GM18498 (cell line): ENCODE data around the gene CHRM3.
"Not testable (repeated sequence)": the region's sequence is repeated elsewhere in the genome, so short reads cannot be mapped to it uniquely, and the experiment has no call there.

Experiments used
- ATAC-seq: cut with Tn5 transposase; IDR thresholded peaks from one replicate; pipeline ENCODE4 v1.9.1; 2021; ENCODE audit warnings: mild to moderate bottlenecking, moderate library complexity; ENCODE audit not compliant: unreplicated experiment

CHRM3 gene

DNA sequence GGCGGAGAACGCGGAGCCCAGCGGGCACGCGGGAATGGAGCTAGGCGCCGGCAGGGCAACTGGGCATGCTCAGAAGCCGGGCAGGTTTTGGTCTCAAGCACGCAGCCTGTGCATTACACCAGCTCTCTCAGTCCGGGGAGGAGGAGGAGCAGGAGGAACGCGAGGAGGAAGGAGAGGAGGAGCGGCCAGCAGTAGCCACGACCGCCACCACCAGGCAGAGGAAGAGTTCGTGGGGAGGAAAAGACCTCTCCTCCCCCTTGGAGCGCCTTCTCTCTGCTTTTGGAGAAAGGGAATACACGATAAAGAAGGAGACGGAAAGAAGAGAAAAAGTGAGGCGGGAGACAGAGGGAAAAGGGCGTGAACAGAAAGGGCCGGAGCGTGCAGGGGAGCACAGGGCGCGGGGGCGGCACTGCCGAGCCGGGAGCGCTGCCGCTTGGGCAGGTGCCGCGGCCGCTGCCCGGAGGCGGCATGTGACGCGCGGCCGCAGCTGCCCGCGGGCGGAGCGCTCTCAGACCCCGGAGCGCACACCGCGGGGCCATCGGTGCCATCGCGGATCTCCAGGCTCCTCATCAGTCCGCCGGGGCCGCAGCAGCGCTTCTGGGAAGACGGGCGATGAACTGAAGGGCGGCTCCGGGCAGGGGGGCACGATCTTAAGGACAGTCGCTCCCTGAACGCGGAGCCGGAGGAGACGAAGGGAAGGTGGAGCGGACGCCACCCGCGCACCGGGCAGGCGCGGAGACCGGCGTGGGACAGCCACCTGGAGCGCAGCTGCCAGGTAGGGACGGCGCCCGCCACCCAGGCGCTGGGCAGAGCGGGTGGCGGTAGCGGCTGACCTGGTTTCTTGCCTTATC, at the start of gene CHRM3:
TSS of gene CHRM3 (plus strand) at position 116 of the 851 bp plus-strand sequence. CDS start 520,884 bp downstream, outside the sequence.
- no peak for ATAC-seq

- ATAC-seq = no peak
Measured at GRCh38 chr1:239337799-239338430, 48.5 kb upstream of the CHRM3 start.

- no peak for ATAC-seq
Measured at GRCh38 chr1:239347776-239348175, 38.6 kb upstream of the CHRM3 start.

DNA sequence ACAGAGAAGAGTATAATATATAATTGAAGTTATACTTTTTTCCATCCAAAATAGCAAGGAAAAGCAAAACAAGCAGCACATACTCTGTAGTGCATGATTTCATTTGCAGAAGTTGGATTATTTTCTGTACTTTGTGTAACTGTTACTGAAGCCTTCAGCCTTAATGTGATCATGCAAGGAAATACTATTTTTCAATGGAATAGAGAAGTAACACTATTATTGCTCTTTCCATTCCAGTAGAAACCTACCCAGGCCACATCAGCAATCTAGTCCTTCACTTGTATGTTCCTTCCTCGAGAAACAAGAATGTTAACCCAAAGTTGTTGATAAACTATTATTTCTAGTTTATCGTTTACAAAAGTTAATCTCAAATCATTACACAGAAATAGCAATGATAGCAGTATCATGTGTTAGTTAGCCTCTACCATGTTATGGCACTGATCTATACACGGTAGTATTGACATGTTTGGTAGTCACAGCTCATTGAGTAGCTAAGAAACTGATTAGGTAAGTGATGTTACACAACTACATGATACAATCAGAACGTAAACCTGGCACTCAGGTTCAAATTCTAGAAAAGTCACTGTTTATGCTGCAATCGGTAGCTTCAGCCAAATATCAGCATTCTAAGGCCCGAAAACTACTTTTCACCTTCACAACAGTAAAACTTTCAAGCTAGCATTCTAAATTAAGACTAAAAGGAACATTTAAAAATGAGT, 37.6 kb upstream of the CHRM3 start:
- no peak for ATAC-seq

GRCh38 chr1:239349699-239350098, 36.7 kb upstream of the CHRM3 start:
- no peak for ATAC-seq

- no peak for ATAC-seq
Measured at GRCh38 chr1:239353536-239353935, 32.8 kb upstream of the CHRM3 start.

- no peak for ATAC-seq
Measured at GRCh38 chr1:239354231-239354630, 32.1 kb upstream of the CHRM3 start.

- ATAC-seq = no peak
Measured at GRCh38 chr1:239357867-239358266, 28.5 kb upstream of the CHRM3 start.

DNA sequence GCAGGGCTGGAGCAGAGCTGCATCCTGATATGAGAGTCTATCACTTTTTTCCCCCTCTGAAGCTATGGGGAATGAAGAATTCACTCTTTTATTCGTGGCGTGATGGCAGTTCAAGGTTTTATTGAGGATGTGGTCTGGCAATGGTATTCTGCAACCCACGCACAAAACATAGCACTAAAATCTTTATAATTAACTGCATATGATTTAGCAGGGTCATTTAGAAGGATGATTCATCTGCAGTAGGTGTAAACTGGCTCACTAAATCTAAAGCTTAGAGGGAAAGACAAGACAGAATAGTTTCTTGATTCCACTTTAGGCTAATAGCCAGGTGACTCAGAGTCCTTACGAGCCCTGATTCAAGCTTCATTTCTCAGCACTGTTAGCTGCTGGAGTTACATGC, 25.0 kb upstream of the CHRM3 start:
- no peak for ATAC-seq

DNA sequence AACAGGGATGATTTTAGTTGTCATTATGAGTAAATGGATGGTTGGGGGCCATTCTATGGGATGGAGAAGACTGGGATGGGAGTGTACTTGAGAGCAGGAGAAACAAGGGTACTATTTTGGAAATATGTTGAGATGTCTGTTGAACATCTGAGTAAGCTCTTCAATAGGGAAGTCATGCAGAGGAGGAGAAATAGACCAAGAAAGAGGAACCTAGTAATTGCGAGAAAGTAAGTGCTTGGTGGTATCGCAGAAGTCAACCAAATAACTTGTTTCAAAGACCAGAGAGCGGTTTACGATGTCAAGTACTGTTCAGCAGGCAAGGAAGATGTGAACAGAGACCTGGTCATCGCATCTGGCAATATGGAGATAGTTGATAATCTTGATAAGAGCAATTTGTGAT, 22.4 kb upstream of the CHRM3 start:
- ATAC-seq = no peak

- no peak for ATAC-seq
Measured at GRCh38 chr1:239367196-239367810, 19.1 kb upstream of the CHRM3 start.

- ATAC-seq = no peak
Measured at GRCh38 chr1:239368436-239369109, 17.8 kb upstream of the CHRM3 start.

DNA sequence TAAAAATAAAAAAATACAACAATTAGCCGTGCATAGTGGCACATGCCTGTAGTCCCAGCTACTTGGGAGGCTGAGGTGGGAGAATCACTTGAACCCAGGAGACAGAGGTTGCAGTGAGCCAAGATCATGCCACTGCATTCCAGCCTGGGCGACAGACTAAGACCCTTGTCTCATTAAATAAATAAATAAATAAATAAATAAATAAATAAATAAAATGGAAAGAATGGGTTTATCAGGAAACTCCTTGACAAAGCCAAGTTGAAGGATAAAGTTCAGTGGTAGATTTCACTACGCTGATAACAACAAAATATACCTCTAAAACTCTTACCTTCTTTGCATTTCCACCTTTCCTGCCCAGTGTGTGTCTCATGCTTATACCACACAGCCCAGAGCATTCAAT, 15.5 kb upstream of the CHRM3 start:
- ATAC-seq = not testable (repeated sequence)

DNA sequence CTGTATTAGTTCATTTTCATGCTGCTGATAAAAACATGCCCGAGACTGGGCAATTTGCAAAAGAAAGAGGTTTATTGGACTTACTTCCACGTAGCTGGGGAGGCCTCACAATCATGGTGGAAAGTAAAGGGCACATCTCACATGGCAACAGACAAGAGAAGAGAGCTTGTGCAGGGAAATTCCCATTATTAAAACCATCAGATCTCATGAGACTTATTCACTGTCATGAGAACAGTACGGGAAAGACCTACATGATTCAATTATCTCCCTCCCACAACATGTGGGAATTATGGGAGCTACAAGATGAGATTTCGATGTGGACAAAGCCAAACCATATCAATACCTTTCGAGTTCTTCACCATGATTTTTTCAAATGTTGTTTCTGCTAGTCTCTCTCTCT, 3.7 kb upstream of the CHRM3 start:
- no peak for ATAC-seq

DNA sequence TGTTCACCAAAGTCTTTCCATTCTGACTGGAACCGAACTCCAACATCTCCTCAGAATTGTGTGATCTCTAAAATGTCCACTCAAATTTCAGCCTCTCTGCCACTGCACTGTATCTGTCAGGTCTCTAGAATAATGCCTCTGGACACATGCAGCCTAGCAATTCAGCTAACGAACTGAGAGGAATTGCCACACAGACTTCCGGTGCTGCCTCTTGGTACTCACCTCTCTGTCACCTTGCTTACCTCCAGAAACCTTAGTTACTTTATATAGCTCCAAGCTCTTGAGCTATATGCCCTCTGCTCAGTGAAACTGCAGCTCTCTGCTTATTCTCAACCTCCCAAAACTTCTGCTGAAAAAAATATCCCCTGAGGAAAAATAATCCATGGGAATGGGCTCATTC, 2.7 kb upstream of the CHRM3 start:
- ATAC-seq = no peak

DNA sequence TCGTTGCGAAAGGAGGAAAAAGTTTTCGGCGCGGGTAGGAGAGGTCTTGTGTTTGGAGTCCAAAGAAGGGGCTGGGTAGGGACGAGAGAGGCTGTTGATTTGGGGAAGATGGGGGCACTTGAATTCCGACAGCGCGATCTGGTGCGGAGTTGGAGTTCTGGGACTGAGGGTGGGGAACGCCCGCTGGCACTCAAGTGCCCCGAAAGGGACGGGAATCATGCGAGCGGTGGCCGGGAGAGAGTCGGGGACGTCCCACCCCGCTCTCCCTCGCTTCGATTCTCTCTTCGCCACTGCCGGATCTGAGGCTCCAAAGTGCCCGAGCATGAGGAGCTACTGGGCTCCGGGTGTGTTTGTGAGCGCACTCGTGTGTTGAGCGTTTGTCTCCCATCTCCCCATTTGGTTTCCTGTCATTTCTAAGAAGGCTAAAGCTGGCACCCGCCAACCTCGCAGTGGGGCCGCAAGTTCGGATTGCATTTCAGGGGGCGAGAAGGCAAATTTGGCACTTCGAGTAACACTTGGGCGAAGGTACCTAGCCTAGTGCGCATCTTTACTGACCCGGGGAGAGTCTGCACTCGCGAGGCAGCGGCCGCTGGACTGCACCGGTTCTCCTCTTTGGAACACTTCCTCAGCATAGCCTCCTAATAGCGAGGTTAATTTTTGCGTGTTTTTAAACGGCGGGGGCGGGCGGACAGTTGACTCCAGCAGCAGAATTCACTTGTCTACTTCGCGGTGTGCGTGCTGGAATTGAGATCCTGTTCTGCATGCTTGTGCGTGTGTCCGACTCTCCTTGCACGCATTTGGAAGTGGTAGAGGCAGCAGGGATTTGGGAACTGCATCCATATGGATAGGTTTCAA, 1.2 kb downstream of the CHRM3 start:
- no peak for ATAC-seq

DNA sequence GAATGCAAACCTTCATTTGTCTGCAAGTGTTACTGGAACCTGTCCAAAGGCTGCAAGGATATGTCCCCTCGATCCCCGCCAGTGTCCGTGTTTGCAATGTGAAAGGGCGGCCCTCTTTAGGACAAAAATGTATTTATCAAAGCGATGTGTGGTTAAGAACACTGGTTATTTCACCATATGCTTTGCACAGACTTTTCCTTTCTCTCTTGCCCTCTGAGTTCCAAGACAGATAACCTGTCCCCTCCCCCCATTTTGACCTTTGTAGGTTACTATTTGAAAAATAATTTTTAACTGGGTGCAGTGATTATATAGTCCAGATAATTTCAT, 1.8 kb downstream of the CHRM3 start:
- no peak for ATAC-seq

DNA sequence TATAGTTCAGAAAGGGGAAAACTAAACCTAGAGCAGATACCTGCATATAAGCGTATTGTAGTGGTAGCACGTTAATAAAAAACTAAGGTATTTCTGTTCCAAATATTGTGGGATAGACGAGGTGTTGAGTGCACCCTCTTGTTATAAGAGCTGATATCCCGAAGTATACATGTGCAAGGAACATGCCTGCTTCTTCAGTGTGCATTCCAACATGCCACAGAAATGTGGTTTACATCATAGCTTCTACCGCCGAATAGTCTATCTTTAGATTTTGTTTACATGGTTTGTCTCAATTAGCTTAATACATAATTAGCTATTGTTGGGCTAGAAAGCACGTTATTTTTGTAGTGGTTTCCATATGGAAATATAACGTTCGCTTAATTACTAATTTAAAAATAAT, 2.2 kb downstream of the CHRM3 start:
- ATAC-seq = no peak

- no peak for ATAC-seq
Measured at GRCh38 chr1:239389703-239390102, 3.3 kb downstream of the CHRM3 start.

GRCh38 chr1:239392271-239392670, 5.9 kb downstream of the CHRM3 start:
- ATAC-seq = no peak
